Islet of Langerhans (tissue), 1 donor: Measurements from ENCODE around the gene TMEM109.

Experiments
- FAIRE-seq: peaks from one replicate; lab custom pipeline; 2011; peaks lifted over from hg19 to GRCh38; lab: Jason Lieb, UNC

The TMEM109 gene

DNA sequence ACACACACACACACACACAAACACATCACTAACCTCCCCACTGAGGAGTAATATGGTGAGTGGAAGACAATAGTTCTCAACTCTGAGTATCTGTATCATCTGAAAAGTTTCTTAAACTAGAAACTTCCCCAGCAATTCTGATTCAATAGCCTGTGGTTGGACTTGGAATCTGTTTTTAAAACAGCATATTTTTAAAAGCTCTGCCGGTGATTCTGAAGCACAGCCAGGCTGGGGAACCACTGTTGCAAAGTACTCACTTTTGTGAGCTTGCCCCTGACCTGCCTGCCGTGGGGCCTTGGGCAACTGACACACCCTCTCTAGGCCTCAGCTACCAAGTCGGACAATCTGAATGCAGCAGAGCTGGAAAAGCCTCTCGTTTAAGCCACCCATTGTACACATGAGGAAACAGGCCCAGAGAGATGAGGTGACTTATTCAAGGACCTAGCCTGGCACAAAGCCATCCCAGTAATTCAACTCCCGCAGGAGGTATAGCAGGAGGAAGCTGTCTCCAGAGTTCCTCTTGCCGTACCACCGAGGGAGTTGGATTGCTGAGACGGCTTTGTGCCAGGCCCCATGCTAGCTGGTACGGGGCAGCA lies 29.1 kb downstream of the TMEM109 start:
- FAIRE-seq, result no peak

DNA sequence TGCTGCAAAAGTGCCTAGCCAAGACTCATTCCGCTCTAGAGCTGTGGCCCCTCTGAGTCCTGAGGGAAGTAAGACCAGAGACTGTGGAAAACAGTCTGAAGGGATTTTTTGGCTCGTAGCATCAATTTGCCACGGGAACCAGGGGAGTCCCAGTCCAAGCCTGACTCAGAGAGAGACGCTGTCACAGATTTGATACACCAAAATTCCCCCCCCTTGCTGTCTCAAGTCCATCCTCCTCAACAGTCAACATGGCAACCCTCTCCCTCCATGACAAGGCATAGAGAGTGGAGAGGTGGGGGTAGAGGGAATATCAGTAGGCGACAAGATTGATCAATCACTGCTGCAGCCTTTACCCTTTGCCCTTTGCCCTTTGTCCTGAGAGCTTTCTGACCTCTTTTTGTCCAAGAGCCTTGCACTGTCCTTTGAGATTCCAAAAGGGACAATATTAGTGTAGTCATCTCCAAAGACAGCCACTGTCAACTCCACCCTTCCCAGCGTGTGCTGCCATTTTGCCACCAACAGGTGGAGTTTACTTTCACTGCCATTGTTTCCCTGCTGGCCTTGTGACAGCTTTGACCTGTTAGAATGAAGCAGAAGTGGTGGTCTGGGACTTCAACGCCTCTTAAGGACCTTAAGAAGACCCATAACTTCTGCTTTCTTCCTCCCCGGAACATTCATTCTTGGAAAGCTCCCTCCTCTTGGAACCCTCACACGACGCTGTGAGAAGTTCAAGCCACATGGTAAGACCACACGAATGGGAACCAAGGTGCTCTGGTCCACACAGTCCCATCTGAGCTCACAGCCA lies 30.7 kb downstream of the TMEM109 start:
- FAIRE-seq, result no peak

DNA sequence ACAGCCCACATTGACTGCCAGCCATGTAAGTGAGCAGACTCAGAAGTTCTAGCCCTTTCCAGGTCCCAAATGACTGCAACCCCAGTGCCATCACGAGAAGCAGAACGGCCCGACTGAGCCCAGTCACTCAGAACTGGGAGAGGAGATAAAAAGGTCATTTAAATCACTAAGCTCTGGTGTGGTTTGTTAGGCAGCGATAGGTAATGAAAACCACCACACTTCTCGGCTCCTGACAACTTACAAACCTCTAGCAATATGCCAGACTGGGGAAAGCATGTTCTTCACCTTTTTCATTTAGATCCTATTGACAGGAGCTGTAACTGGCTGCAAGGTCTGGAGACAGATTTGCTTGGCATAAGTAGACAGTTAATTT lies 31.3 kb downstream of the TMEM109 start:
- FAIRE-seq, result no peak

DNA sequence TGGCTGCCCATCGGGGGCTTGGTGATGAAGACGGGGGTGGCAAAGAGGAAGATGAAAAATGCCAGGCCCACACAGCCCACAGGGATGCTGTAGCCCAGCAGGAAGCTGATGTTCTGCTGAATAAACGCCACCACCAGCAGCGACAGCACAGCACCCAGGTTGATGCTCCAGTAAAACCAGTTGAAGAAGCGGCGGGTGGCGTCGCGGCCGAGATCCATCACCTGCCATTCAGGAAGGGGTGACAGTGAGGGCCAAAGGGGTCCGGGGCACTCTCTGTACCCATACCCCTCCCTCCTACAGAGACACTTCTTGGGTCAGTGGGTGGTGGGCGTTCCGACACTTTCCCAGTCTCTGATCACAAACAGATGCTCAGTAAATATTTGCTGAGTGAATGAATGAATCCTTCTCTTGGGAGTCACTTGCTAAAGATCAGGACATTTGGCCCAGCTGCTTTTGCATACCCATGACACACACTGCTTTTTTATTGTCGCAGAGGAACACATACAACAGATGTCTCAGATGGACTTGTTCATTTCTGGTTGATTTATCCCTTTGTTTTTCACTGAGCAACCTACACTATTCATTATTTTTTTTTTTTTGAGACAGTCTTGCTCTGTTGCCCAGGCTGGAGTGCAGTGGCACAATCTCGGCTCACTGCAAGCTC lies 32.8 kb downstream of the TMEM109 start:
- FAIRE-seq, result no peak

DNA sequence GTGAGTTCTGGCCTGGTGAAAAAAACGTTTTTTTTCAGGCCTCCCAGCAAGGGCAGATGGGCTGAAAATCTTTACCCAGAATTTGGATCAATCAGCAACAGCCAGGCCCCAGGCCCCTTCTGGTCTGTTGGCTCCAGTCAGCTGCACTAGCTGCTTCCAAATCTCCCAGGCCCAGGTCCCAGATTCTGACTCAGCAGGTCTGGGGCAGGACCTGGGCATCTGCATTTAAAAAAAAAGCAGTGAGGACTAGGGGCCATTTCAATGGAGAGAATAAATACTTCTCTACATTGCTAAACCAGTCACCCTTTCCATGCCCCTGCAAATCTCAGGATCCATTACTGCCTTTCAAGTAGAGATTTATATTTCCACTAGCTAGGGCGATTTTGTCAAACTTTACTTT lies 33.7 kb downstream of the TMEM109 start:
- no peak for FAIRE-seq

DNA sequence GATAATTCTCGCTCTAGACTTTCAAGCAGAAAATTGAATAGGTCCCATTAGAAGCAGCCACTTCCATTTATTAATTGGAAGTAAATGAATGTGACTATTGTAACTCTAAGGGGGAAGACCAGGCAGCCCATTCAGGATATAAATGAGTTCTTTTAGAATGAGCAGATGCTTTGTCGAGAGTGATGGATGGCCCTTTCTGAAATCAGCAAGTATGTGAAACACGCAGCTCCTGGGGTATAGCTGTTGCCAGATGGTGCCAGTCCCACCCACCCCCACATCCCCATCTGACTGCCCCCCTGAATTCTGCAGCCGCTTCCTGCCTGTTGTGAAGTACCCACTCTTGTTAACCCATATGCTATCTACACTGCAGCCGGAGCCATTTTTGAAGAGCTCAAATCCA lies 34.3 kb downstream of the TMEM109 start:
- FAIRE-seq, result no peak

DNA sequence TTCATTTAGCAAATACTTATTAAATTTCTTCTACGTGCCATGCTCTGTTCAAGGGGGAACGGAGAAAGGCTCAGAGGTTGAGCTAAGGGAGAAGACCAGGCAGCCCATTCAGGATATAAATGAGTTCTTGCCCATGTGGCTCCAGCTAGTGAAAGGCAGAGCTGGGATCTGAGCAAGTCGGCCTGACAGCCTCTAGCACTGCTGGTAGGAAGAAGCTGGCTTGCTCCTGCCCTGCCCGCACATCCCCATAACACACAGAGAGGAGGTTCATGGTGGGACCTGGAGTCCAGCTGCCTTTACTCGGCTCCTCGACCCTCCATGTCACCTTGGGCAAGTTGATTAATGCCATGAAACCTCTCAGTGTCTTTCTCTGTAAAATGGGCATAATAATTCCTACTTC lies 36.1 kb downstream of the TMEM109 start:
- no peak for FAIRE-seq

DNA sequence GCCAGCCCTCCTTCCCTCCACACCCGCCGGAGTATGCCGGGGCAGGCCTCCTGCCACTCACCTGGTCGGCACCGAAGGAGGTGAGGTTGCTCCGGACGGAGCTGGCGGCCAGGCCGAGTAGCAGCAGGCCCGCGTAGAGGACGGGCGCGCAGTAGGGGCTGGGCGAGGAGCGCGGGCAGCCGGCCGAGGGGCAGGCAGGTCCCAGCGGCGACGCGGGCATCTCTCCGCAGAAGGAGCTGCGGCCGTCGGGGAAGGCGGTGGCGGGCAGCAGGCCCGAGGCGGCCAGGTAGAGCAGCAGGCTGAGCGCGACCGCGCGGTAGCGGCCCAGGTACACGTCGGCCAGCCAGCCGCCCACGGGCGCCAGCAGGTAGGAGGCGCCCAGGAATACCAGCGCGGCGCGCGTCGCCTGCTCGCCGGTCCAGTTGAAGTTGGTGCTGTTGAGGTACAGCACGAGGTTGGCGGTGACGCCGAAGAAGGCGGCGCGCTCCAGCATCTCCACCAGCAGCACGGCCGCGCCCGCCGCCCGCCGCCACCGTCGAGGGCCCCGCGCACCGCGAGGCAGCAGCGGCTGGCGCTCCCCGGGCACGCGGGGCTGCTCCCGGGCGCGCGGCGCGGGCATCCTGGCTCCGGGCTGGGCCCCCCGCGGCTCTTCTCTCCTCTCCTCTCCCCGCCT lies 37.1 kb downstream of the TMEM109 start:
- FAIRE-seq, result no peak

DNA sequence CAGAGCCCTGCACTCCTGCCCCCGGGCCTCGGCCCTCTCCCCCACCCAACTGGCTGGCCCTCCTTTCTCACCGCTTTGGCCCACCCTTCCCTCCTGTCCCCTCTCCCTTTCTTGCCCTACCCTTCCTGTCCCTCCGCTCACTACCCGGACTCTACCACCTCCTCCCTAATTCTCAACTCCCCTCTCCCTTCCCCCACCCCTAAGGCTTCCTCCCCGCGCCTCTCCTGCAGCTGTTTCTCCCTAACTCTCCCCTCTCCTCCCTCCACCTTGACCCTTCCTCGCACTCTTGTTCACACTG lies 37.6 kb downstream of the TMEM109 start:
- no peak for FAIRE-seq

DNA sequence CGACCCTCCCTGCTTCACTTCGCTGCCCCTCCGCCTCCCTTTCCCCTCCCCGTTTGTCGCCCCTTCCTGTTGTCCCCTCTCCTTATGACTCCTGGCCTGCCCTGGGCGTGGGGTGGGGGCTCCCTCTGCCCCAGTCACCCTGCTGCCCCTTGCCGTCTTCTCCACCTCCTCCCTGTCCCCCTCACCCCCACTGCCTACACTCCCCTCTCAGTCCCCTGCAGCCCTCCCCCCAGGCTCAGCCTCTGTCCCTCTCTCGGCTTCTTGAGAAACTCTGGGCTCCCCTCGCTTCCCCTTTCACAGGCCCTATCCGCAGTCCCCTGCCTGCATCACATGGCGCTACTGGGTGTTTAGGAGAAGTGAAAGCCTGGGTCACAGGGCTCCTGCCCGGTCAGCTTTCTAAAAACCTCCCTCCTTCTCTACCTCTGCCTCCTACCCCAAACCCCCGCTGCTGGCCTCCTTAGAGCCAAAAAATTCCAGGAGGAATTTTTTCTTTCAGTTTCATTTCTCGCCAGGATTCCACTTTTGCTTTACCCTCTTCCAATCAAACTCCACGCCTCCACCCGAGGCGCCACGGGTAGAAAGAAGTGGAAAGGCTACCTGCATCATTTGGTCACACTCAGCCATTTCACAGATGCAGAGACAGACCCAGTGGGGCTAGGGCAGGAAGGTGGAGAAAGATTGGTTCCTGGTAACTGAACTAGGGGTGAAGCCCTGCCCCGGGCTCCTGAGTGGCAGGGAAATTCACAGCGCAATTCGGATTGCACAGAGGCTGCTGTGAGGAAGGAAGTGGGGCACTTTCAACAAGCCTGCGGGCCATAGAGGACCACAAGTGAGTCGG lies 38.2 kb downstream of the TMEM109 start, which contains the start of gene SLC15A3:
Gene SLC15A3 (minus strand): TSS at position 273 of the 838 bp plus-strand sequence. CDS start 625 bp downstream, outside the sequence.
- FAIRE-seq, result no peak

DNA sequence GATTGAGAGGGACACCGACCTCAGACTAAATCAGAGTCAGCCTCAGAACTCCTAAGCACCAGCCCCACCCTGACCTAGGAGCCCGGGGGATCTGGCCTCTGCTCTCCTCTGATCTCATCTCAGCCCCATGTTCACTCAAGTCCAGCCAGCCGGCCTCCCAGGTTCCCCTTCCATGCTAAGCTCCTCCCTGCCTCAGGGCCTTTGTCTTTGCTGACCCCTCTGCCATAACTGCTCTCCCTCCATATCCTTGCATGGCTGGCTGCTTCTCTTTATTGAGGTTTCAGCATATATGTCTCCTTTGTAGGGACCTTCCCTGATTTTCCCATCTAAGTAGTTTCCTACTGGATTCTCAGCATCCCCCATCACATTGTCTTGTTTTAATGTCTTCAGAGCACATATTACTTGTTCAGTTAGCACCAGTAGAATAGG lies 38.8 kb downstream of the TMEM109 start:
- no peak for FAIRE-seq

DNA sequence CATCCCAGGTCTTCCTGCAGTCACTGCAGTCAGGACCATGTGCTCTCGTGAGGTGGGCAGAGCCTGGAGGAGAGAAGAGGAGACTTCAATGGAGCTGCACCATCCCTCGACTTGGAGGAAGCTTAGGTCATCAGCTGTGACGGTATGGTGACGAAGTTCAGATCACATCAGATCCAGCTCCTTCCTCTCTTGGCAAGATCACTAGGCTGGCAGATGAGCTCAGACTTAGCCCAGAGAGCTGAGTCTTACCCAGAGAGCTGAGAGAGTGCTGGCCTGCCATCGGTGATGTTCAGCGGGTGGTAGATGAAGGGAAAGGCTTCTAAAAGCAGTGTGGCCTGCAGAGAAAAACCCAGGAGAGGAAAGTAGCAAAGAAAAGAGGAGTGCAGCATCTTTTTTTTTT lies 39.8 kb downstream of the TMEM109 start:
- FAIRE-seq, result no peak

DNA sequence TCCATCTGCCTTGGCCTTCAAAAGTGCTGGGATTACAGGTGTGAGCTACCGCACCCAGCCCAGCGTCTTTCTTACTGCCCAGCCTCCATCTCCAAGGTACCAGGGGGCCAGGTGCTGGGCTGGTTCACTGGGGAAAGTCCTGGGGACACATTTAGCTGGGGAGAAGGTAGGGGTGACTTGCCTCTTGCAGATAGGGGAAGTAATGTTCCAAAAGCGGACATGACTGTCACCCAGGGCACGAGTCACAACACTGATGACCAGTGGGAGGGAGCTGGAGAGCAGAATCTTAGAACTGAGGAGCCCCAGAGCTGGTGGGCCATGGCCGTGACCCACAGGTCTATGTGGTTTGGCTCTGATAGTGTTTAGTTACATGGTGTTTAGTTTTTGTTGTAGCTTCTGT lies 40.5 kb downstream of the TMEM109 start:
- no peak for FAIRE-seq

DNA sequence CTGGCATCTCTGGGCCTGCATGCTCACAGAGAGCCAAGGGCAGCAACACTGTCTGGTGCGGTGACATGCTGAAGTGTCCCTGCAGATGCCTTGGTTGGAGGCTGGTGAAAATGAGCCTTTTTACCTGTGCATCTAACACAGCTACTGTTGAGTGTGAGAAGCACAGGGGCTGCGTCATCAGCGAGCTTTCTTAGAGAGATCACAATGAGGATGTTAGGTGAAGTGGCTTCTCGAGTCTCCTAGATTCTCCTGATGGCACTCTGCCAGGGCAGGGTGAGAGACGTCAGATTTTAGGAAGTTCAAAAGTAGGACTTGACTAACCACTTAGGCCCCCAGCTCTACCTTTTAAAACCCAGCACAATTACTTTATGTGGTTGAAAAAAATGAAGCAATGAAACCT lies 41.6 kb downstream of the TMEM109 start:
- no peak for FAIRE-seq

DNA sequence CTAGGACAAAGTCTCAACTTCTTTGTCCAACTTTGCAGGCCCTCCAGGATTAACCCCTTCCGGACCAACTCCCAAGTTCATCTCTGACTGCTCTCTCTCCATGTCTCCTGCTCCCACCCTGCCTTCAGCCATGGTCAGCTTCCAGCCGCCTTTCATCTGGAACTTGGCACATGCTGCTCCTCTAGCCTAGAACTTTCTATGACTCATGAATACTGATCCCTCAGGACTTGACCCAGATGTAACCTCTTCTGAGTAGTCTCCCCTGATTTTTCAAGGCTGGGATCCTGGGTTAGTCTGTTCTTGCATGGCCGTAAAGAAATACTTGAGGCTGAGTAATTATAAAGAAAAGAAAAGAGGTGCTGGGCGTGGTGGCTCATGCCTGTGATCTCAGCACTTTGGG lies 43.2 kb downstream of the TMEM109 start:
- no peak for FAIRE-seq

DNA sequence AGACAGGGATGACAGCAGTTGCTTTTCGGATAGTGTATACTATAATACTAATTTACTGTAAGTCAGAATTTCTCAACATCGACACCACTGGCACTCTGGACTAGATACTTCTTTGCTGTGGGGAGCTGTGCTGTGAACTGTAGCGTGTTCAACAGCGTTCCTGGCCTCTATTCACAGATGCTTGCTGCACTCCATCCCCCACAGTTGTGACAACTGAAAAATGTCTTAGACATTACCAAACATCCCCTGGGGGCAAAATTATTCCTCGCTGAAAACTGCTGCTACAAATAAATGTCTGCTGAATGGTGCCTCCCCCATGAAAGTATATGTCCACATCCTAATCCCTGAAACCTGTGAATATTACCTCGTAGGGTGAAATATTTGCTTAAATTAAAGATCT lies 45.5 kb downstream of the TMEM109 start:
- FAIRE-seq, result no peak

DNA sequence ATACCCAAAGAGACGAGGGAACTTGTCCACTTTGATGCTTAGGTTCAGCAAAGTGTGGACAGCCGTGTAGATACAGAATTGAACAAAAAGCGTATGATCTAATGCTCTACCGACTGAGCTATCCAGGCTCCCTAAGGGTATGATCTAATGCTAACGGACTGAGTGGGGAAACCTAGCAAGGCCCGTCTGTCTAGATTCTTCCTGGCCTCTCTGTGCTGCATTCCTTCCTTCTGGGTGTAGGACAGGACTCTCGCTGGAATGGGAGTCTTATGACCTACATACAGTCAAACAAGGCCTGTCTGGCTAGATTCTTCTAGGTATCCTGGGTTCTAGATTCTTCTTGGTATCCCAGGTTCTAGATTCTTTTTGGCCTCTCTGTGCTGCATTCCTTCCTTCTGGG lies 46.4 kb downstream of the TMEM109 start:
- FAIRE-seq, result no peak

DNA sequence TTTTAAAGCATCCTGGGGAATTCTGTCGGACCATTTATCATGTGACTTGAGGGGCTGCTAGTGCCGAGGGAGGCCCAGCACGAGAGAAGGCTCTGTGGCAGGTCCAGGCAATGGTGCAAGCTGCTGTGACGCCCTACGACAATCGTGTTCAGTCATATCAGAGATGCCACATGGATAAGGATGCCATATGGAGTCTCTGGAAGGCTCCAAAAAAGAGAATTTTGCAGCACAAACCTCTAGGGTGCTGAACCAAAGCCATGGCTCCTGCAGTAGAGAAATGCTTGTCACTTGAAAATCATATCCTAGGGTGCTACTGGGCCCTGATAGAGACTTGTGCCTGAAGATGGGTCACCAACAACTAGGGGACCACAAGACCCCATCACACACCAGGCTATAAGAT lies 50.8 kb downstream of the TMEM109 start:
- FAIRE-seq, result no peak

DNA sequence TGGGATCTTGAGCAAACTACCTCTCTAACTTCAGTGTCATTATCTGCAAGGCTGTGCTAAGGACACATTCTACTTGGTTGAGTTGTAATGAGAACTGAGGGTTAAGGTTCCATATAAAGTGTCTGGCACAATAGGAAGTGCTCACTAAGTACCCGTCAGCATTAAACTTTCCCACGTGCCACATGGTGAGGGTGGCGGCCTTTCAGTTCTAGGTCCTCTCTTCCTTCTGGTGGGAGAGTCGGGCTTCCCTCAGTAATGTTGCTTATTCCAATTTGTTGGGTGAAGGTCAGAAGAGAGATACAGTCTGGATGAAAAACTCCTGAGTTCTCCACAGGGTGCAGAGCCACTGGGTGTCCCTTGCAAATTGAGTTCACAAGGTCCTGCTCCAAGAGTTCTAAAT lies 52.9 kb downstream of the TMEM109 start:
- FAIRE-seq, result no peak

DNA sequence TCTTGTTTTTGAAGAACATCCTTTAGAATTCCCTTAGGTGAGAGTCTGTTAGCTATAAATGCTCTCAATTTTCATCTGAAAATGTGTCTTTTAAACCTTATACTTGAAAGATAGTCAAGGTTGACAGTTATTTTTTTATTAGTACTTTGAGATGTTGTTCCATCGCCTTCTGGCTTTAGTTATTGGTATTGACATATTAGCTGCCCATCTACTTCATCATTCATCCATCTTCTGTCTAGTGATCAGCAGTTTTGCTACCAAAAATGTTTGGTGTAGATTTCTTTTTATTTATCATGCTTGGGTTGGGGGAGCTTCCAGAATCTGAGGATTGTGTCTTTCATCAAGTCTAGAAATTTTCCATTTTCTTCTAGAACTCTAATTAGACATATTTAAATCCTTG lies 54.3 kb downstream of the TMEM109 start:
- FAIRE-seq, result no peak

DNA sequence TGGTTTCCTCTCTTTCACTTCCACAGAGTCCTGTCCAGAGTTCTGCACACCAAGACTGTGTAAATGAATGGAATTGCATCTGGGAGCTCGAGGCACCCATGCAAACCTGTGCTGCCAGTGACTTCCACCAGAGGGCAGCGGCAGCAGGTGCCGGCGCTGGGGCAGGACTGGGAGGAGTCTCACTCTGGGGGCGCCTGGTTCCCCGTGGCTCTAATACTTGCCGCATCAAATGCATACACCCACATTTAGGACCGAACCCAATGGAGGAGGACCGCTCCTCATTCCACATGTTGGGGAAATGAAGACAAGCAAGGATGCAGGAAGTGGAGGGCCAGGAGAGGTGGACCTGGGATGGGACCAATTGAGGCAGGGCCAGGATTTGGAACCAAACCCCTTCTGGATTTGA lies 56.4 kb downstream of the TMEM109 start:
- FAIRE-seq, result no peak

DNA sequence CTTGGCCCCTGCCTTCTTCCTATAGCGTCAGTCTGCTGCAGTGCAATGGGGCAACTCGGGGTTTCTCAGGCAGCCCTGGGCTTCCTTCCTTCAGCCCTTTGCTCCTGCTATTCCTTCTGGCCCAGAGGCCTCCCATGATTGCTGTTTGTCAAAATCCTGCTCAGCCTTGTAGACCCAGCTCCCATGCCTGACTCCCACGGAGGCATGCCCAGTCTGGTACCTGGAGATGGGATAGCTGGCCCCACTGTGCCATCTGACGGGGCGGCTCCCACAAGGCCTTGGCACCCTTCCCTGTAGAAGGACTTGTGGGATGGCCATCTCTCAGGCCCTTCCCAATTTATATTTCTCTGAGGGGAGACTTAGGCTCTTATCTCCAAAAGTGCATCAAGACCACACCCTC lies 56.9 kb downstream of the TMEM109 start:
- FAIRE-seq, result no peak
